Activated CD8-positive, alpha-beta memory T cell treated with anti-CD3 and anti-CD28 coated beads for 36 hours (primary cell): ENCODE data around the gene CREBL2. TPM values are rescaled to one million over a fixed set of nuclear protein-coding genes. Genes with fewer than 3 reads are reported as not detected.

Experiments used
- CTCF ChIA-PET: fragments of 350-600 bp; sonication (Branson Sonifier 250); formaldehyde crosslinking; loops from one replicate; lab custom pipeline; 2021; ENCODE audit warnings: antibody characterized with exemption; lab: Charles Lee
- POLR2A ChIA-PET: fragments of 350-600 bp; sonication (Branson Sonifier 250); formaldehyde crosslinking; loops from one replicate; lab custom pipeline; 2021; ENCODE audit warnings: antibody characterized with exemption; lab: Charles Lee
- total RNA-seq, 2 experiments: library from RNA; stranded (reverse); gene quantifications; one replicate each; pipeline ENCODE4 v1.2.3, GENCODE V29; 2021

CREBL2 gene
- total RNA-seq, 2 experiments from 2014 or later = 20.2 to 20.5 TPM

- POLR2A ChIA-PET = no interaction called here
Measured at GRCh38 chr12:12654691-12655460, 43.2 kb downstream of the CREBL2 start.

GRCh38 chr12:12660201-12660600, 48.5 kb downstream of the CREBL2 start:
- CTCF ChIA-PET = interaction anchor here (1.2 kb wide), 1 partner anchor 34 kb away, joined by 3 read pairs; no protein-coding TSS in a partner anchor
- POLR2A ChIA-PET = no interaction called here

More at GRCh38 chr12:12654691-12655460, 43.2 kb downstream of the CREBL2 start:
- CTCF ChIA-PET = interaction anchor here (0.5 to 2.8 kb wide), 9 partner anchors 81 to 654 kb away, joined by 3 to 8 read pairs (median 3); partner anchors contain the start of gene BORCS5

GRCh38 chr12:12661086-12661856, 49.6 kb downstream of the CREBL2 start:
- CTCF ChIA-PET = interaction anchor here (1.2 kb wide), 1 partner anchor 35 kb away, joined by 3 read pairs; no protein-coding TSS in a partner anchor
- POLR2A ChIA-PET = no interaction called here

- CTCF ChIA-PET = interaction anchor here (1.0 kb wide), 1 partner anchor 10 kb away, joined by 5 read pairs; no protein-coding TSS in a partner anchor
- POLR2A ChIA-PET = no interaction called here
Measured at GRCh38 chr12:12663644-12664294, 52.1 kb downstream of the CREBL2 start.

GRCh38 chr12:12665194-12665593, 53.5 kb downstream of the CREBL2 start:
- POLR2A ChIA-PET = no interaction called here
- CTCF ChIA-PET = no interaction called here

GRCh38 chr12:12668005-12668404, 56.3 kb downstream of the CREBL2 start:
- CTCF ChIA-PET = interaction anchor here (0.6 to 1.5 kb wide), 2 partner anchors 69 to 445 kb away, joined by 3 read pairs; no protein-coding TSS in a partner anchor

GRCh38 chr12:12669020-12669419, 57.3 kb downstream of the CREBL2 start:
- ChIA-PET CTCF (interaction anchor here (0.5 to 1.7 kb wide), 3 partner anchors 24 to 314 kb away, joined by 3 read pairs; no protein-coding TSS in a partner anchor), POLR2A (no interaction called here)

More at GRCh38 chr12:12668005-12668404, 56.3 kb downstream of the CREBL2 start:
- POLR2A ChIA-PET = no interaction called here

GRCh38 chr12:12671850-12672660, 60.4 kb downstream of the CREBL2 start:
- CTCF ChIA-PET = interaction anchor here (1.1 to 1.6 kb wide), 2 partner anchors 16 to 26 kb away, joined by 3 to 5 read pairs; no protein-coding TSS in a partner anchor
- POLR2A ChIA-PET = no interaction called here

GRCh38 chr12:12673296-12673695, 61.6 kb downstream of the CREBL2 start:
- CTCF ChIA-PET = interaction anchor here (0.7 to 1.6 kb wide), 3 partner anchors 25 to 125 kb away, joined by 3 to 5 read pairs (median 4); no protein-coding TSS in a partner anchor
- POLR2A ChIA-PET = interaction anchor here (0.7 to 1.0 kb wide), 2 partner anchors 27 to 53 kb away, joined by 3 to 6 read pairs; no protein-coding TSS in a partner anchor

GRCh38 chr12:12676605-12677004, 64.9 kb downstream of the CREBL2 start:
- ChIA-PET POLR2A (no interaction called here), CTCF (no interaction called here)

- ChIA-PET CTCF (no interaction called here), POLR2A (interaction anchor here (0.7 kb wide), 1 partner anchor 12 kb away, joined by 4 read pairs; no protein-coding TSS in a partner anchor)
Measured at GRCh38 chr12:12681061-12681765, 69.5 kb downstream of the CREBL2 start.

- CTCF ChIA-PET = no interaction called here
- POLR2A ChIA-PET = interaction anchor here (0.7 kb wide), 1 partner anchor 259 kb away, joined by 3 read pairs; no protein-coding TSS in a partner anchor
Measured at GRCh38 chr12:12682284-12682683, 70.6 kb downstream of the CREBL2 start.

- CTCF ChIA-PET = interaction anchor here (0.5 to 0.7 kb wide), 2 partner anchors 172 to 222 kb away, joined by 4 read pairs; no protein-coding TSS in a partner anchor
- POLR2A ChIA-PET = interaction anchor here (0.7 kb wide), 1 partner anchor 501 kb away, joined by 5 read pairs; no protein-coding TSS in a partner anchor
Measured at GRCh38 chr12:12683136-12683697, 71.5 kb downstream of the CREBL2 start.

- ChIA-PET POLR2A (no interaction called here), CTCF (interaction anchor here (0.5 to 0.7 kb wide), 2 partner anchors 171 to 223 kb away, joined by 4 read pairs; no protein-coding TSS in a partner anchor)
Measured at GRCh38 chr12:12683725-12684124, 72.0 kb downstream of the CREBL2 start.

GRCh38 chr12:12684375-12685106, 72.9 kb downstream of the CREBL2 start:
- CTCF ChIA-PET = no interaction called here
- POLR2A ChIA-PET = no interaction called here

- CTCF ChIA-PET = interaction anchor here (1.1 kb wide), 1 partner anchor 51 kb away, joined by 3 read pairs; no protein-coding TSS in a partner anchor
- POLR2A ChIA-PET = no interaction called here
Measured at GRCh38 chr12:12685305-12685704, 73.6 kb downstream of the CREBL2 start.
